Transverse colon (tissue), 4 donors: ENCODE data around the gene DNM1.

Experiments
- POLR2A ChIP-seq: fragments of 450-650 bp; IDR thresholded peaks from one replicate; pipeline ENCODE4 v1.6.1; 2016; ENCODE audit warnings: antibody characterized with exemption, mild to moderate bottlenecking, moderate library complexity
- POLR2AphosphoS5 ChIP-seq, 3 donors: sonication (generic); formaldehyde crosslinking; IDR thresholded peaks; one replicate each; pipeline ENCODE4 v1.6.1; 2016; ENCODE audit warnings: antibody characterized with exemption in 3 of 3
- TF ChIP-seq, protein P1 (sequence below), 5 experiments: fragments of 200-600 bp in 3 of 5; fragments of 450-650 bp in 2 of 5; sonication (generic) in 3 of 5; IDR thresholded peaks; 1 replicate in 2 of 5; 2 replicates in 3 of 5; pipeline ENCODE4 v1.5.1; 2016 to 2017; ENCODE audit warnings: antibody characterized with exemption in 5 of 5, inconsistent platforms in 3 of 5, mild to moderate bottlenecking in 2 of 5, moderate library complexity in 1 of 5

GRCh38 chr9:128280084-128280622 lies 77.0 kb downstream of the DNM1 start:
- TF ChIP-seq, protein P1, sequence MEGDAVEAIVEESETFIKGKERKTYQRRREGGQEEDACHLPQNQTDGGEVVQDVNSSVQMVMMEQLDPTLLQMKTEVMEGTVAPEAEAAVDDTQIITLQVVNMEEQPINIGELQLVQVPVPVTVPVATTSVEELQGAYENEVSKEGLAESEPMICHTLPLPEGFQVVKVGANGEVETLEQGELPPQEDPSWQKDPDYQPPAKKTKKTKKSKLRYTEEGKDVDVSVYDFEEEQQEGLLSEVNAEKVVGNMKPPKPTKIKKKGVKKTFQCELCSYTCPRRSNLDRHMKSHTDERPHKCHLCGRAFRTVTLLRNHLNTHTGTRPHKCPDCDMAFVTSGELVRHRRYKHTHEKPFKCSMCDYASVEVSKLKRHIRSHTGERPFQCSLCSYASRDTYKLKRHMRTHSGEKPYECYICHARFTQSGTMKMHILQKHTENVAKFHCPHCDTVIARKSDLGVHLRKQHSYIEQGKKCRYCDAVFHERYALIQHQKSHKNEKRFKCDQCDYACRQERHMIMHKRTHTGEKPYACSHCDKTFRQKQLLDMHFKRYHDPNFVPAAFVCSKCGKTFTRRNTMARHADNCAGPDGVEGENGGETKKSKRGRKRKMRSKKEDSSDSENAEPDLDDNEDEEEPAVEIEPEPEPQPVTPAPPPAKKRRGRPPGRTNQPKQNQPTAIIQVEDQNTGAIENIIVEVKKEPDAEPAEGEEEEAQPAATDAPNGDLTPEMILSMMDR (IDR thresholded peaks at IDR 0.05) = no peak
- TF ChIP-seq POLR2AphosphoS5 (IDR thresholded peaks at IDR 0.05) (no peak), POLR2A (no peak)
